ENCODE data around the gene STRADA.

GRCh38 chr17:63698381-63698885 lies 43.2 kb downstream of the STRADA start:
- TF ChIP-seq CTCF (IDR thresholded peaks at IDR 0.05; ENCODE audit: poor library complexity): no peak
- no peak for TF ChIP-seq EZH2phosphoT487 (IDR thresholded peaks at IDR 0.05; ENCODE audit: low read depth, severe bottlenecking, unreplicated experiment)
- no peak for TF ChIP-seq EZH2 (IDR thresholded peaks at IDR 0.05; ENCODE audit: borderline replicate concordance)
